ENCODE results near the gene ZNF836.

GRCh38 chr19:52138278-52138982 is 33.0 kb downstream of the ZNF836 start:
- no peak for TF ChIP-seq CTCF (conservative IDR thresholded peaks at IDR 0.05 in 1 of 2, IDR thresholded peaks at IDR 0.05 in 1 of 2; ENCODE audit: extremely low read depth in 1 of 2, insufficient read depth in 1 of 2, low read depth in 1 of 2, low read length in 2 of 2)
- no peak for TF ChIP-seq EZH2 (IDR thresholded peaks at IDR 0.05; ENCODE audit: borderline replicate concordance, low read length)

Measured in mammary epithelial cell (primary cell).